HepG2 (cell line): ENCODE results near the gene DNAJA3. TPM values are rescaled to one million over a fixed set of nuclear protein-coding genes. Genes with fewer than 3 reads are reported as not detected.

ENCODE experiments used
- AGO1 ChIP-seq: fragments of 200-400 bp; formaldehyde crosslinking; IDR thresholded peaks from 2 replicates; pipeline ENCODE4 v1.6.1; 2017; ENCODE audit warnings: mild to moderate bottlenecking, low read depth, low read length, moderate library complexity; ENCODE audit not compliant: poor library complexity, severe bottlenecking
- ASH2L ChIP-seq: fragments of 300-600, 200-600 bp; sonication (generic); IDR thresholded peaks from 2 replicates; pipeline ENCODE4 v1.7.0; 2017; ENCODE audit warnings: low read depth, mild to moderate bottlenecking, moderate library complexity, mixed read lengths, low read length; ENCODE audit not compliant: insufficient read length
- ELF4 ChIP-seq: sonication (generic); formaldehyde crosslinking; IDR thresholded peaks from 2 replicates; pipeline ENCODE4 v1.5.0; 2020; ENCODE audit warnings: missing genetic modification reagents, mild to moderate bottlenecking, moderate library complexity, borderline replicate concordance
- HCFC1 ChIP-seq: fragments of 150-350 bp; IDR thresholded peaks from 2 replicates; pipeline ENCODE4 v1.6.1; 2014; ENCODE audit warnings: low read depth, low read length
- NR2F6 ChIP-seq, 2 experiments: IDR thresholded peaks; 2 replicates each; pipeline ENCODE4 v1.6.1; 2016; ENCODE audit warnings: antibody characterized with exemption in 1 of 2, mild to moderate bottlenecking in 1 of 2
- PHF20 ChIP-seq: sonication (generic); formaldehyde crosslinking; IDR thresholded peaks from 2 replicates; pipeline ENCODE4 v1.5.0; 2020; ENCODE audit warnings: mild to moderate bottlenecking, missing genetic modification reagents
- SRSF4 ChIP-seq: fragments of 200-400 bp; formaldehyde crosslinking; IDR thresholded peaks from one replicate; pipeline ENCODE4 v1.6.1; 2018; ENCODE audit warnings: mild to moderate bottlenecking, low read depth, low read length, moderate library complexity; ENCODE audit not compliant: poor library complexity, severe bottlenecking
- TCF7 ChIP-seq: sonication (generic); IDR thresholded peaks from 2 replicates; pipeline ENCODE4 v1.6.1; 2016; ENCODE audit warnings: antibody characterized with exemption, low read depth
- ZNF207 ChIP-seq: fragments of 450-650 bp; IDR thresholded peaks from 2 replicates; pipeline ENCODE4 v1.6.1; 2016; ENCODE audit warnings: antibody characterized with exemption, borderline replicate concordance
- ZNF256 ChIP-seq: sonication (generic); formaldehyde crosslinking; conservative IDR thresholded peaks from 2 replicates; pipeline ENCODE4 v1.4.0; 2020; ENCODE audit warnings: missing genetic modification reagents
- ZNF430 ChIP-seq: sonication (generic); formaldehyde crosslinking; IDR thresholded peaks from 2 replicates; pipeline ENCODE4 v1.9.0; 2021; ENCODE audit warnings: mild to moderate bottlenecking, missing genetic modification reagents
- ZNF567 ChIP-seq: sonication (generic); formaldehyde crosslinking; IDR thresholded peaks from 2 replicates; pipeline ENCODE4 v1.8.1; 2023; ENCODE audit warnings: mild to moderate bottlenecking, missing genetic modification reagents, borderline replicate concordance
- ZNF614 ChIP-seq: IDR thresholded peaks from 2 replicates; pipeline ENCODE4 v1.6.1; 2018; ENCODE audit warnings: missing biosample characterization, missing genetic modification reagents, inconsistent platforms, borderline replicate concordance
- ZNF674 ChIP-seq: sonication (generic); formaldehyde crosslinking; IDR thresholded peaks from 2 replicates; pipeline ENCODE4 v1.5.0; 2020; ENCODE audit warnings: low read depth, mild to moderate bottlenecking, missing genetic modification reagents
- polyA plus RNA-seq, 8 experiments: library from polyadenylated mRNA; depleted of rRNA in 3 of 8; stranded (reverse) in 7 of 8; unstranded in 1 of 8; fragments of >200 nt; fragmentation: Illumina TruSeq in 4 of 8; extraction: Trizol in 4 of 8; gene quantifications; 2 replicates each; pipeline versions ENCODE4 v1.2.1 to v1.2.3, GENCODE V29; 2011 to 2016; ENCODE audit warnings: low read depth in 4 of 8, missing spikeins in 1 of 8, mixed read lengths in 1 of 8; ENCODE audit not compliant: insufficient read depth in 1 of 8
- total RNA-seq, 5 experiments: library from RNA; depleted of rRNA; stranded (reverse); fragments of >200 nt; fragmentation: Illumina TruSeq; extraction: Trizol; gene quantifications; 2 replicates each; pipeline ENCODE4 v1.2.3, GENCODE V29; 2016; ENCODE audit warnings: low read depth in 1 of 5
- TF ChIP-seq, protein P1 (sequence below): sonication (generic); formaldehyde crosslinking; IDR thresholded peaks from 2 replicates; pipeline ENCODE4 v1.8.0; 2023; ENCODE audit warnings: mild to moderate bottlenecking, missing genetic modification reagents
- TF ChIP-seq, protein P2 (sequence below): sonication (generic); formaldehyde crosslinking; IDR thresholded peaks from 2 replicates; pipeline ENCODE4 v1.4.0; 2020; ENCODE audit warnings: missing genetic modification reagents
- TF ChIP-seq, protein P3 (sequence below): sonication (generic); formaldehyde crosslinking; IDR thresholded peaks from 2 replicates; pipeline ENCODE4 v1.4.0; 2020; ENCODE audit warnings: missing genetic modification reagents, borderline replicate concordance
- TF ChIP-seq, protein P4 (sequence below): sonication (generic); formaldehyde crosslinking; IDR thresholded peaks from 2 replicates; pipeline ENCODE4 v1.4.0; 2020; ENCODE audit warnings: missing genetic modification reagents
- TF ChIP-seq, protein P5 (sequence below): sonication (generic); formaldehyde crosslinking; IDR thresholded peaks from 2 replicates; pipeline ENCODE4 v1.8.1; 2023; ENCODE audit warnings: mild to moderate bottlenecking, inconsistent platforms, moderate library complexity, missing genetic modification reagents, borderline replicate concordance

DNAJA3 gene
- total and polyA plus RNA-seq, 2 of the 13 experiments (the other 11 are each of a cell fraction or from before 2014, with no cell fraction given) = 77.0 to 83.3 TPM

DNA sequence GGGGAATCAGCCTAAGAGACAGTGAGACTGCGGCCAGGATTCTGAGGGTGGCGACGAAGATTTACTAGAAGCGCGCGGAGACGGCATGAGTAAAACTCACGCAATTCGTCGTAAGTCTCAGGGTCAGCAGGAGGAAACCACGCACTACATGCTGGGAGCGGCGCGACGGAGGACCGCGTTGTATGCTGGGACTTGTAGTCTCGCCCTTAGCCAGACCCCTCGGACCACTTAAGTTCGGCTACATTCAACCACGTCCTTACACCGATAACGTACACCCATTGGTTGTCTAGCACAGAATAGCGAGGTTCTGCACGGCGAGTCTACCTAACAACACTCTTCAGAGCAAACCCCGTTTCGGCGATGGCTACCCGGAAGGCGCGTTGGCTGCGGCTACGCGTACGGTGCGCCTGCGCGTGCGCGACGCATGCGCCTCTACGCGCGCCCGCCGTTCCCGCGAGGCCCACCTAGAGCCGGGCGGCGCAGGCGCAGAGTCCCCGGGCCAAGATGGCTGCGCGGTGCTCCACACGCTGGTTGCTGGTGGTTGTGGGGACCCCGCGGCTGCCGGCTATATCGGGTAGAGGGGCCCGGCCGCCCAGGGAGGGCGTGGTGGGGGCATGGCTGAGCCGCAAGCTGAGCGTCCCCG is at the start of gene DNAJA3 (continued):
- TF ChIP-seq, protein P1, sequence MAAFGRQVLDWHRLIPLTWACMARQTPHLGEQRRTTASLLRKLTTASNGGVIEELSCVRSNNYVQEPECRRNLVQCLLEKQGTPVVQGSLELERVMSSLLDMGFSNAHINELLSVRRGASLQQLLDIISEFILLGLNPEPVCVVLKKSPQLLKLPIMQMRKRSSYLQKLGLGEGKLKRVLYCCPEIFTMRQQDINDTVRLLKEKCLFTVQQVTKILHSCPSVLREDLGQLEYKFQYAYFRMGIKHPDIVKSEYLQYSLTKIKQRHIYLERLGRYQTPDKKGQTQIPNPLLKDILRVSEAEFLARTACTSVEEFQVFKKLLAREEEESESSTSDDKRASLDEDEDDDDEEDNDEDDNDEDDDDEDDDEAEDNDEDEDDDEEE = 0 out of 2 replicates have a peak, but pooled peaks have one; percentile 20
- TF ChIP-seq ELF4 (CRISPR knock-in tag) (no peak; the same call in 1 of the 2 replicates), ZNF430 (CRISPR knock-in tag) (peak; percentile 59; the same call in 1 of the 2 replicates), SRSF4 (no peak), ZNF614 (CRISPR knock-in tag) (no peak), ZNF674 (no peak), ASH2L (no peak), TCF7 (no peak), NR2F6 (IDR thresholded peaks at IDR 0.05) (no peak), NR2F6 (CRISPR knock-in tag; IDR thresholded peaks at IDR 0.05) (no peak; the same call in 1 of the 2 replicates), AGO1 (peak; percentile 66), ZNF256 (CRISPR knock-in tag) (no peak; the same call in 1 of the 2 replicates), HCFC1 (peak; percentile 80), ZNF207 (no peak), PHF20 (CRISPR knock-in tag) (peak; percentile 78), ZNF567 (CRISPR knock-in tag) (0 out of 2 replicates have a peak, but pooled peaks have one; percentile 39)
- TF ChIP-seq, protein P2, sequence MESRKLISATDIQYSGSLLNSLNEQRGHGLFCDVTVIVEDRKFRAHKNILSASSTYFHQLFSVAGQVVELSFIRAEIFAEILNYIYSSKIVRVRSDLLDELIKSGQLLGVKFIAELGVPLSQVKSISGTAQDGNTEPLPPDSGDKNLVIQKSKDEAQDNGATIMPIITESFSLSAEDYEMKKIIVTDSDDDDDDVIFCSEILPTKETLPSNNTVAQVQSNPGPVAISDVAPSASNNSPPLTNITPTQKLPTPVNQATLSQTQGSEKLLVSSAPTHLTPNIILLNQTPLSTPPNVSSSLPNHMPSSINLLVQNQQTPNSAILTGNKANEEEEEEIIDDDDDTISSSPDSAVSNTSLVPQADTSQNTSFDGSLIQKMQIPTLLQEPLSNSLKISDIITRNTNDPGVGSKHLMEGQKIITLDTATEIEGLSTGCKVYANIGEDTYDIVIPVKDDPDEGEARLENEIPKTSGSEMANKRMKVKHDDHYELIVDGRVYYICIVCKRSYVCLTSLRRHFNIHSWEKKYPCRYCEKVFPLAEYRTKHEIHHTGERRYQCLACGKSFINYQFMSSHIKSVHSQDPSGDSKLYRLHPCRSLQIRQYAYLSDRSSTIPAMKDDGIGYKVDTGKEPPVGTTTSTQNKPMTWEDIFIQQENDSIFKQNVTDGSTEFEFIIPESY (CRISPR knock-in tag) = peak; percentile 12; the same call in 1 of the 2 replicates
- TF ChIP-seq, protein P3, sequence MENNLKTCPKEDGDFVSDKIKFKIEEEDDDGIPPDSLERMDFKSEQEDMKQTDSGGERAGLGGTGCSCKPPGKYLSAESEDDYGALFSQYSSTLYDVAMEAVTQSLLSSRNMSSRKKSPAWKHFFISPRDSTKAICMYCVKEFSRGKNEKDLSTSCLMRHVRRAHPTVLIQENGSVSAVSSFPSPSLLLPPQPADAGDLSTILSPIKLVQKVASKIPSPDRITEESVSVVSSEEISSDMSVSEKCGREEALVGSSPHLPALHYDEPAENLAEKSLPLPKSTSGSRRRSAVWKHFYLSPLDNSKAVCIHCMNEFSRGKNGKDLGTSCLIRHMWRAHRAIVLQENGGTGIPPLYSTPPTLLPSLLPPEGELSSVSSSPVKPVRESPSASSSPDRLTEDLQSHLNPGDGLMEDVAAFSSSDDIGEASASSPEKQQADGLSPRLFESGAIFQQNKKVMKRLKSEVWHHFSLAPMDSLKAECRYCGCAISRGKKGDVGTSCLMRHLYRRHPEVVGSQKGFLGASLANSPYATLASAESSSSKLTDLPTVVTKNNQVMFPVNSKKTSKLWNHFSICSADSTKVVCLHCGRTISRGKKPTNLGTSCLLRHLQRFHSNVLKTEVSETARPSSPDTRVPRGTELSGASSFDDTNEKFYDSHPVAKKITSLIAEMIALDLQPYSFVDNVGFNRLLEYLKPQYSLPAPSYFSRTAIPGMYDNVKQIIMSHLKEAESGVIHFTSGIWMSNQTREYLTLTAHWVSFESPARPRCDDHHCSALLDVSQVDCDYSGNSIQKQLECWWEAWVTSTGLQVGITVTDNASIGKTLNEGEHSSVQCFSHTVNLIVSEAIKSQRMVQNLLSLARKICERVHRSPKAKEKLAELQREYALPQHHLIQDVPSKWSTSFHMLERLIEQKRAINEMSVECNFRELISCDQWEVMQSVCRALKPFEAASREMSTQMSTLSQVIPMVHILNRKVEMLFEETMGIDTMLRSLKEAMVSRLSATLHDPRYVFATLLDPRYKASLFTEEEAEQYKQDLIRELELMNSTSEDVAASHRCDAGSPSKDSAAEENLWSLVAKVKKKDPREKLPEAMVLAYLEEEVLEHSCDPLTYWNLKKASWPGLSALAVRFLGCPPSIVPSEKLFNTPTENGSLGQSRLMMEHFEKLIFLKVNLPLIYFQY (CRISPR knock-in tag) = peak; percentile 14; the same call in 1 of the 2 replicates
- TF ChIP-seq, protein P4, sequence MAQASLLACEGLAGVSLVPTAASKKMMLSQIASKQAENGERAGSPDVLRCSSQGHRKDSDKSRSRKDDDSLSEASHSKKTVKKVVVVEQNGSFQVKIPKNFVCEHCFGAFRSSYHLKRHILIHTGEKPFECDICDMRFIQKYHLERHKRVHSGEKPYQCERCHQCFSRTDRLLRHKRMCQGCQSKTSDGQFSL = no peak
- TF ChIP-seq, protein P5, sequence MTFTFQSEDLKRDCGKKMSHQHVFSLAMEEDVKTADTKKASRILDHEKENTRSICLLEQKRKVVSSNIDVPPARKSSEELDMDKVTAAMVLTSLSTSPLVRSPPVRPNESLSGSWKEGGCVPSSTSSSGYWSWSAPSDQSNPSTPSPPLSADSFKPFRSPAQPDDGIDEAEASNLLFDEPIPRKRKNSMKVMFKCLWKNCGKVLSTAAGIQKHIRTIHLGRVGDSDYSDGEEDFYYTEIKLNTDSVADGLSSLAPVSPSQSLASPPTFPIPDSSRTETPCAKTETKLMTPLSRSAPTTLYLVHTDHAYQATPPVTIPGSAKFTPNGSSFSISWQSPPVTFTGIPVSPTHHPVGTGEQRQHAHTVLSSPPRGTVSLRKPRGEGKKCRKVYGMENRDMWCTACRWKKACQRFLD (CRISPR knock-in tag) = peak; percentile 72; the same call in 1 of the 2 replicates
